Measurements from ENCODE around the gene IRAK1.

DNA sequence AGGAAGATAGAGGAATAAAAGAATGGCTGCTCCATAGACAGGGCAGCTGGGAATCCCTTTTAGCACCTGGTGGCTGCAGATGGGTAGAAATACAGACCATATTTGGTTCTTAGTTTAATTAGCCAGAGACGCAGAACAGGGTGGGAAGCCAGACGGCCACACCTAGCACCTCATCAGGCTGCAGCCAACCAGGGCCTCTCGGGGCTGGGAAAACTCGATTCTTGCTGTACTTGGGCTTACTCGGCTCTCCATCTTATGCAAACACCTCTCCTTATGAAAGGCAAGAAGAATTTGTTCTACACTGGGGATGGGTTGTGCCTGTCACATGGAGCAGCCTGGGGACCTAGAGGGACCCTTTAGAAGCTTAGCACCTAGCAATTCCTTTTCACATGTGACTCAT, 19.7 kb downstream of the IRAK1 start:
- TF ChIP-seq, protein P1, sequence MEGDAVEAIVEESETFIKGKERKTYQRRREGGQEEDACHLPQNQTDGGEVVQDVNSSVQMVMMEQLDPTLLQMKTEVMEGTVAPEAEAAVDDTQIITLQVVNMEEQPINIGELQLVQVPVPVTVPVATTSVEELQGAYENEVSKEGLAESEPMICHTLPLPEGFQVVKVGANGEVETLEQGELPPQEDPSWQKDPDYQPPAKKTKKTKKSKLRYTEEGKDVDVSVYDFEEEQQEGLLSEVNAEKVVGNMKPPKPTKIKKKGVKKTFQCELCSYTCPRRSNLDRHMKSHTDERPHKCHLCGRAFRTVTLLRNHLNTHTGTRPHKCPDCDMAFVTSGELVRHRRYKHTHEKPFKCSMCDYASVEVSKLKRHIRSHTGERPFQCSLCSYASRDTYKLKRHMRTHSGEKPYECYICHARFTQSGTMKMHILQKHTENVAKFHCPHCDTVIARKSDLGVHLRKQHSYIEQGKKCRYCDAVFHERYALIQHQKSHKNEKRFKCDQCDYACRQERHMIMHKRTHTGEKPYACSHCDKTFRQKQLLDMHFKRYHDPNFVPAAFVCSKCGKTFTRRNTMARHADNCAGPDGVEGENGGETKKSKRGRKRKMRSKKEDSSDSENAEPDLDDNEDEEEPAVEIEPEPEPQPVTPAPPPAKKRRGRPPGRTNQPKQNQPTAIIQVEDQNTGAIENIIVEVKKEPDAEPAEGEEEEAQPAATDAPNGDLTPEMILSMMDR (conservative IDR thresholded peaks at IDR 0.05 in 1 of 2, IDR thresholded peaks at IDR 0.05 in 1 of 2; ENCODE audit: extremely low read depth in 1 of 2, insufficient read depth in 1 of 2, low read depth in 1 of 2, low read length in 2 of 2), result no peak
- no peak for TF ChIP-seq EZH2 (IDR thresholded peaks at IDR 0.05; ENCODE audit: borderline replicate concordance, low read length)

Data from mammary epithelial cell (primary cell).